GM10266 (cell line): ENCODE data around the gene MCTP1.
A peak's percentile ranks its signal among the peaks of the same experiment; 100 is the strongest.

Experiments
- DNase-seq: peaks from one replicate; pipeline ENCODE4 v3.0.0; 2012; ENCODE audit errors: extremely low spot score
- TF ChIP-seq, protein P1 (sequence below): IDR thresholded peaks from 2 replicates; pipeline ENCODE4 v1.5.1; 2012; ENCODE audit warnings: mild to moderate bottlenecking, low read depth; ENCODE audit not compliant: control insufficient read depth, insufficient read depth; ENCODE audit errors: missing control alignments

MCTP1 gene

DNA sequence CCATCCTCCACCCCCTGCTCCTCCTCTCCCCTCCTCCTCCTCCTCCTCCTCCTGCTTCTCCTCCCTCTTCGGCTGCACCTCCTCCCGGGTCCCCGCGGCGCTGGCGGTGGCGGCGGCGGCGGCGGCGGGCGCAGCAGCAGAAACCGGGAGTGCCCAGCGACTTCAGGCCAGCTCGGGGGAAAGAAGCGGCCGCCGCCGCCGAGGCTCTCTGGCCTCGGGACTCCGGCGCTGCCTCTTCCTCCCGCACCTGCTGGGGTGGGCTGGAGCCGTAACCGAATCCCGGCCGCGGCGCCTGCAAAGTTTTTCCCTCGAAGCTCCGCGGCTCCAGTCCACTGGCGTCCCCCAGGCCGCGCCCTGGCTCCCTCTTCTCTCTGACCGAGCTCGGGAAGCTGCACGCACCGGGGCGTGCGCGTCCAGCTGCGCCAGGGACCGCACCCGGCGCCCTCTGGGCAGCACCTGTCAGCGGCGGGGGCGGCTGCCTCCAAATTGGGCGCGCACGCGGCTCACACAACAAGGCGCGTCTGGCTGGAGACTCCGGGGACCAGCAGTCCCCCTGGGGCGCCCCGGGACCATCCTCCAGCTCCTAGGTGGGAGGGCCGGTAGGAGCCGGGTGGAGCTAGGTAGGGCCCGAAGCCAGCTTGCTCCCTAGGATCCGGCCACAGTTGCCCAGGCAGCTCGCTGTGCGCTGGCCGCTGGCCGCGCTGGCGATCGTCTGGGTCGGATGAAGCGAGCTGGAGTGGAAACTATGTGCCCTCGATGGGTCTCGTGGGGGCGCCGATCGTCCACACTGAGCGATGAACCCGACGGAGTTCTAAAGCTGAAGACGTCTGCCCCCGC is at the start of gene MCTP1:
MCTP1 (minus strand) TSS at position 523 of the 837 bp plus-strand sequence.
- peak; percentile 34 for DNase-seq
- TF ChIP-seq, protein P1, sequence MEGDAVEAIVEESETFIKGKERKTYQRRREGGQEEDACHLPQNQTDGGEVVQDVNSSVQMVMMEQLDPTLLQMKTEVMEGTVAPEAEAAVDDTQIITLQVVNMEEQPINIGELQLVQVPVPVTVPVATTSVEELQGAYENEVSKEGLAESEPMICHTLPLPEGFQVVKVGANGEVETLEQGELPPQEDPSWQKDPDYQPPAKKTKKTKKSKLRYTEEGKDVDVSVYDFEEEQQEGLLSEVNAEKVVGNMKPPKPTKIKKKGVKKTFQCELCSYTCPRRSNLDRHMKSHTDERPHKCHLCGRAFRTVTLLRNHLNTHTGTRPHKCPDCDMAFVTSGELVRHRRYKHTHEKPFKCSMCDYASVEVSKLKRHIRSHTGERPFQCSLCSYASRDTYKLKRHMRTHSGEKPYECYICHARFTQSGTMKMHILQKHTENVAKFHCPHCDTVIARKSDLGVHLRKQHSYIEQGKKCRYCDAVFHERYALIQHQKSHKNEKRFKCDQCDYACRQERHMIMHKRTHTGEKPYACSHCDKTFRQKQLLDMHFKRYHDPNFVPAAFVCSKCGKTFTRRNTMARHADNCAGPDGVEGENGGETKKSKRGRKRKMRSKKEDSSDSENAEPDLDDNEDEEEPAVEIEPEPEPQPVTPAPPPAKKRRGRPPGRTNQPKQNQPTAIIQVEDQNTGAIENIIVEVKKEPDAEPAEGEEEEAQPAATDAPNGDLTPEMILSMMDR = no peak

DNA sequence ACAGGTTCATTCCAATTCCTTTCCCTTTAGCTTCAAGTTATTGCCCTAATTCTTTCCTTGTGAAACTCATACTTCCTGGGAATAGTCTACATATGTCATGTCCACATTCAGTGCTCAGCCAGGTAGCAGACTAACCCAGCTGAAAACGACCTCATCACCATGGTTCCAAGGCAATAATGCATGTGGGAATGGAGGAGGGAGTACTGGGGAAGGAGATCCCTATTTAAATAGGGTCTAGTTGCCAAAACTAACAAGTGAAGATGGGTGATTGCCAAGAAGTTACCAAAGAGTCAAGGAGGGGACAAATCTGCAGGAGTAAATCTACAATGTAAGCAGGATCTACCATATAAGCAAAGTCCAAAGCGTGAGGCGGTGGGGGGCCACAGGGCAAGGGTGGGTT is 47.3 kb upstream of the MCTP1 start:
- TF ChIP-seq, protein P1 = no peak
- DNase-seq = no peak

DNA sequence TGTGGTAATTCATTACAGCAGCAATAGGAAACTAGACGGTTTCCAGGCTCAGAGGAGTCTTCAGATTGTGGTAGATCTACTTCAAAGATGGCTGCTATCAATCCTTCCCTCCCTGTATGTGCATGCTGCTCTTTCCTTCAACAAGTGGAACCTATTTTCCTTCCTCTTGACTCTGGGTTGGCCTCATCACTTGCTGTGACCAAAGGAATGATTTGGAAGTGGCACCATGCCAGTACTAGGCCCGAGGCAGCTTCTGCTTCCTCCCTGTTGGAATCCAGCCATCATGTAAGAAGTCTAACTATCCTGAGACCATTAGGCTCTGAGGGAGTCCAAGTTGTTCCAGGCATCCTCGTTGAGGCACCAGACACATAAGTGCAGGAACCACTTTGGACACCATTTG is 46.5 kb upstream of the MCTP1 start:
- TF ChIP-seq, protein P1 = no peak
- no peak for DNase-seq

DNA sequence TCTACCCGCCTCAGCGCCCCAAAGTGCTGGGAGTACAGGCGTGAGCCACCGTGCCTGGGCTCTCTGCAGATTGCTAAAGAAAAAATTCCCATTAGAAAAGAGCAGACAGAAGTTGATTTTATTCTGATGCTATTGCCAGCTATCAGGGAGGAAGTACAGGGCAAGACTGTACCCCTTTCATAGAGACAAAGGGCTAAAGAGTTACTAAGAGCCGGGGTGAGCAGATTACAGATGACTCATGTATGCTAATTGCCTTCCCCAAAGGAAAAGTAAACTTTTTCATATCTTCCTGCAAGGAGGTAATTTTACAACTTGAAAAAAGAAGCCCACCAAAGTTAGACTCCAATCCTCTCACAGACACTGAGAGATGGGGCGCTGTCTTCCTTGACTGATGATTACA is 42.3 kb upstream of the MCTP1 start:
- TF ChIP-seq, protein P1 = no peak
- DNase-seq = no peak

DNA sequence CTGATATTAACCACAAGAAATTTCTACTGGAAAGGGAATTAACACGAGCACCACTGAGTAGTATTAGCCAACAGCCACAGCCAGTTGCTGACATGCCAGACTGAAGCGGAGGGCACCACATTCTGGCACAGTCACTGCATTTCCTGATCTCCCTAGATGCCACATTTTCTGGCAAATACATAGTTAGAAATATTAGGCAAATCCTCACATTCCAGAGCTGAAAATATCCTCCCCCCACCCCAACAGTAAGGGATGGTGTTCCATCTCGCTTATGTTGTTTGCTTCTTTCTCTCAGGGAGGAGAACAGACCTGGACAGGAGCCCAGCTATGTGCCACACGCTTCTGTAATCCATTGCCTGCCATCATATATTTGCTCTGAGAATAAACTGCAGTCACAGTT is 32.8 kb upstream of the MCTP1 start:
- no peak for DNase-seq
- TF ChIP-seq, protein P1 = no peak

DNA sequence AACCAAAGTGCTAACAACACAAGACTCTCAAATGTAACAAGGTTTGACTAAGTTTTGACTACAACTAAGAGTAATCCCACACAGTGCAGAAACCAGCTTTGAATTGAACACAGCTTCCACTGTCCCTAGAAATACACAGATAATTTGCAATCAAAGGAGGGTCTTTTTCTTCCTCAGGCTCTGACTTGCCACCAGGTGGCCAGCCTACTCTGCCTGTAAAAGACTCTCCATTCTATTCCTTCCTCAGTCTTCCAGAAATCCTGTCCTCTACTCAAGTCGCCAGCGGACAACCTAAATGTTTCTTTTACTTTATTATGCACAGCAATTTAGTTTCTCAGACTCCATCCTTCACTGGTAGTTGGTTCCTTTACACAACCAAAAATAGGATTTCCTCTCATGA is 32.2 kb upstream of the MCTP1 start:
- DNase-seq = no peak
- TF ChIP-seq, protein P1 = no peak

DNA sequence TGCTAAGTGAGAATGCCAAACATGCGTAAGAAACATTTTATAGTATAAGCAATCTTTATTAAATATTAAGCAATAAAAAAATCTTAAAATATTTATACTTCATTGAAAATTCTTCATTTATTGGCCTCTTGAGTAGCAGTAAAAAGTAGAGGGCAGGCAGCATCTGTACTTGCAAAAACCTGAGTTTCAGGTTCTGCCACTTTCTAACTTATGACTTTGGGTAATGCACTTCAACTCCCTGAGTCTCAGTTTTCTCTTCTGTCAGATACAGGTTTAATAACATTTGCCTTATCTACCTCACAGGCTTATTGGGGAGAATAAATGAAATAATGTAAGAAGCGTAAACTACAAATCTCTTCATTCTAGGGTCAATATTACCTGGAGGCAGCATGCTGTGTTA is 19.8 kb upstream of the MCTP1 start:
- DNase-seq = no peak
- TF ChIP-seq, protein P1 = no peak
